22Rv1 (cell line): ENCODE measurements around the gene OGA.

Source experiments
- ZFX ChIP-seq: fragments of 450-650 bp; IDR thresholded peaks from 2 replicates; pipeline ENCODE4 v1.6.1; 2017; ENCODE audit warnings: antibody characterized with exemption, borderline replicate concordance
- TF ChIP-seq, protein P1 (sequence below): fragments of 450-650 bp; IDR thresholded peaks from 2 replicates; pipeline ENCODE4 v1.5.1; 2017; ENCODE audit warnings: mild to moderate bottlenecking

GRCh38 chr10:101824736-101825135, 6.5 kb upstream of the OGA start:
- TF ChIP-seq, protein P1, sequence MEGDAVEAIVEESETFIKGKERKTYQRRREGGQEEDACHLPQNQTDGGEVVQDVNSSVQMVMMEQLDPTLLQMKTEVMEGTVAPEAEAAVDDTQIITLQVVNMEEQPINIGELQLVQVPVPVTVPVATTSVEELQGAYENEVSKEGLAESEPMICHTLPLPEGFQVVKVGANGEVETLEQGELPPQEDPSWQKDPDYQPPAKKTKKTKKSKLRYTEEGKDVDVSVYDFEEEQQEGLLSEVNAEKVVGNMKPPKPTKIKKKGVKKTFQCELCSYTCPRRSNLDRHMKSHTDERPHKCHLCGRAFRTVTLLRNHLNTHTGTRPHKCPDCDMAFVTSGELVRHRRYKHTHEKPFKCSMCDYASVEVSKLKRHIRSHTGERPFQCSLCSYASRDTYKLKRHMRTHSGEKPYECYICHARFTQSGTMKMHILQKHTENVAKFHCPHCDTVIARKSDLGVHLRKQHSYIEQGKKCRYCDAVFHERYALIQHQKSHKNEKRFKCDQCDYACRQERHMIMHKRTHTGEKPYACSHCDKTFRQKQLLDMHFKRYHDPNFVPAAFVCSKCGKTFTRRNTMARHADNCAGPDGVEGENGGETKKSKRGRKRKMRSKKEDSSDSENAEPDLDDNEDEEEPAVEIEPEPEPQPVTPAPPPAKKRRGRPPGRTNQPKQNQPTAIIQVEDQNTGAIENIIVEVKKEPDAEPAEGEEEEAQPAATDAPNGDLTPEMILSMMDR: no peak
- no peak for TF ChIP-seq ZFX
